HCT116 (cell line): ENCODE data around the gene TTC23. TPM values are rescaled to one million over a fixed set of nuclear protein-coding genes. Genes with fewer than 3 reads are reported as not detected.

Source experiments
- ATAC-seq: fragments of 200-7000 bp; cut with Tn5 transposase; 2 replicates; pipeline ENCODE4 v1.9.1; 2020; ENCODE audit warnings: mild to moderate bottlenecking, moderate library complexity
- BruUV-seq: library from RNA; stranded (reverse); fragments of 400-500 nt; replicated peaks from 2 replicates; lab custom pipeline; 2021; lab: Mats Ljungman, UMichigan
- CTCF ChIA-PET: fragments of 300-600 bp; sonication (Branson Sonifier 250); formaldehyde crosslinking; loops from one replicate; lab custom pipeline; 2021; ENCODE audit warnings: antibody characterized with exemption; lab: Charles Lee
- POLR2A ChIA-PET: fragments of 300-600, 350-600 bp; sonication (Branson Sonifier 250); formaldehyde crosslinking; loops from one replicate; lab custom pipeline; 2021; ENCODE audit warnings: antibody characterized with exemption; lab: Charles Lee
- RAD21 ChIA-PET, 2 experiments: fragments of 300-600 bp; sonication (Branson Sonifier 250); formaldehyde crosslinking; loops; one replicate each; lab custom pipeline; 2023; ENCODE audit warnings: low total read pairs in 2 of 2; ENCODE audit not compliant: uncharacterized antibody in 2 of 2, unreplicated experiment in 2 of 2, low non-redundant PET in 1 of 2; lab: Charles Lee
- DNase-seq: peaks from one replicate; pipeline ENCODE4 v3.0.0-alpha.2; 2010; ENCODE audit warnings: low read depth, low spot score
- H2AFZ ChIP-seq: fragments of 200-600 bp; shearing (Covaris generic), sonication (generic); 2 replicates; pipeline ENCODE4 v1.6.1; 2017; ENCODE audit warnings: low read depth, mixed run types, mixed read lengths, antibody characterized with exemption, low read length; ENCODE audit not compliant: poor library complexity, severe bottlenecking
- H3K27ac ChIP-seq: 2 replicates; pipeline ENCODE4 v1.5.1; 2012; ENCODE audit warnings: low read depth, low read length
- H3K27me3 ChIP-seq: fragments of 200-600 bp; sonication (generic); 2 replicates; pipeline ENCODE4 v1.6.1; 2016; ENCODE audit warnings: mixed run types, low read length, mixed read lengths; ENCODE audit not compliant: insufficient read depth
- H3K36me3 ChIP-seq, 2 experiments: fragments of 200-500 bp in 1 of 2; fragments of 200-600 bp in 1 of 2; sonication (Bioruptor generic) in 1 of 2; sonication (generic) in 1 of 2; 2 replicates each; pipeline versions ENCODE4 v1.5.1 to v1.6.1; 2014 to 2016; ENCODE audit warnings: low read length in 2 of 2, inconsistent platforms in 1 of 2, mixed read lengths in 1 of 2, mixed run types in 1 of 2; ENCODE audit not compliant: insufficient read depth in 2 of 2, control insufficient read depth in 1 of 2
- H3K4me1 ChIP-seq, 2 experiments: fragments of 200-600 bp in 1 of 2; sonication (generic) in 1 of 2; 2 replicates each; pipeline versions ENCODE4 v1.5.1 to v1.6.1; 2012 to 2017; ENCODE audit warnings: low read length in 2 of 2, inconsistent platforms in 1 of 2, mild to moderate bottlenecking in 1 of 2, mixed read lengths in 1 of 2, mixed run types in 1 of 2, moderate library complexity in 1 of 2; ENCODE audit not compliant: insufficient read depth in 2 of 2, control insufficient read depth in 1 of 2
- H3K4me2 ChIP-seq: fragments of 200-600 bp; sonication (generic); 2 replicates; pipeline ENCODE4 v1.6.1; 2017; ENCODE audit warnings: mixed run types, low read length, mixed read lengths
- H3K4me3 ChIP-seq, 2 experiments: fragments of 200-600 bp in 1 of 2; sonication (generic) in 1 of 2; replicated peaks in 1 of 2; 2 replicates each; pipeline ENCODE4 v1.5.1; 2011 to 2016; ENCODE audit warnings: low read length in 2 of 2, control low read depth in 1 of 2, low read depth in 1 of 2, mild to moderate bottlenecking in 1 of 2, mixed read lengths in 1 of 2, mixed run types in 1 of 2
- H3K79me2 ChIP-seq: fragments of 200-600 bp; sonication (generic); 2 replicates; pipeline ENCODE4 v1.6.1; 2017; ENCODE audit warnings: mild to moderate bottlenecking, mixed run types, low read length, moderate library complexity, mixed read lengths; ENCODE audit not compliant: insufficient read depth
- H3K9ac ChIP-seq: fragments of 200-600 bp; sonication (generic); 2 replicates; pipeline ENCODE4 v1.6.1; 2016; ENCODE audit warnings: low read length, mixed read lengths
- H3K9me2 ChIP-seq: fragments of 200-600 bp; sonication (generic), shearing (Covaris generic); 2 replicates; pipeline ENCODE4 v1.6.1; 2017; ENCODE audit warnings: mixed run types, mild to moderate bottlenecking, moderate library complexity; ENCODE audit not compliant: insufficient read depth
- H3K9me3 ChIP-seq, 2 experiments: fragments of 200-500 bp in 1 of 2; fragments of 200-600 bp in 1 of 2; sonication (Bioruptor generic) in 1 of 2; sonication (generic) in 1 of 2; 2 replicates each; pipeline ENCODE4 v1.6.1; 2014 to 2017; ENCODE audit warnings: low read length in 2 of 2, mixed read lengths in 2 of 2, inconsistent platforms in 1 of 2, low read depth in 1 of 2, mild to moderate bottlenecking in 1 of 2, mixed run types in 1 of 2, moderate library complexity in 1 of 2; ENCODE audit not compliant: control insufficient read depth in 1 of 2, insufficient read depth in 1 of 2
- H4K20me1 ChIP-seq: fragments of 200-600 bp; sonication (generic), shearing (Covaris generic); 2 replicates; pipeline ENCODE4 v1.6.1; 2017; ENCODE audit warnings: mixed run types, mild to moderate bottlenecking, moderate library complexity; ENCODE audit not compliant: insufficient read depth
- CBX3 ChIP-seq: IDR thresholded peaks from 2 replicates; pipeline ENCODE4 v1.6.1; 2012; ENCODE audit warnings: low read depth
- EZH2 ChIP-seq: fragments of 200-600 bp; sonication (generic); IDR thresholded peaks from 2 replicates; pipeline ENCODE4 v1.6.1; 2017; ENCODE audit warnings: antibody characterized with exemption, mixed run types
- EZH2phosphoT487 ChIP-seq: fragments of 200-600 bp; IDR thresholded peaks from 2 replicates; pipeline ENCODE4 v1.6.1; 2018; ENCODE audit warnings: antibody characterized with exemption, borderline replicate concordance
- FOSL1 ChIP-seq: IDR thresholded peaks from 2 replicates; pipeline ENCODE4 v1.6.1; 2012; ENCODE audit warnings: low read depth
- JUND ChIP-seq: IDR thresholded peaks from 2 replicates; pipeline ENCODE4 v1.6.1; 2012
- POLR2AphosphoS5 ChIP-seq: IDR thresholded peaks from 2 replicates; pipeline ENCODE4 v1.6.1; 2011; ENCODE audit warnings: mild to moderate bottlenecking, low read depth, low read length, moderate library complexity
- RAD21 ChIP-seq: IDR thresholded peaks from 2 replicates; pipeline ENCODE4 v1.6.1; 2012; ENCODE audit warnings: low read depth, mild to moderate bottlenecking
- SIN3A ChIP-seq: IDR thresholded peaks from 2 replicates; pipeline ENCODE4 v1.6.1; 2012; ENCODE audit warnings: low read depth
- SRF ChIP-seq: IDR thresholded peaks from 2 replicates; pipeline ENCODE4 v1.6.1; 2012; ENCODE audit warnings: low read depth
- TCF7L2 ChIP-seq: IDR thresholded peaks from 2 replicates; pipeline ENCODE4 v1.7.0; 2011; ENCODE audit warnings: borderline replicate concordance, inconsistent platforms; ENCODE audit not compliant: insufficient read depth, insufficient read length; ENCODE audit errors: extremely low read depth
- ZFX ChIP-seq: fragments of 450-650 bp; IDR thresholded peaks from 2 replicates; pipeline ENCODE4 v1.6.1; 2017
- ZNF274 ChIP-seq: fragments of 200-500 bp; sonication (Bioruptor generic); IDR thresholded peaks from 2 replicates; pipeline ENCODE4 v1.6.1; 2014; ENCODE audit warnings: mild to moderate bottlenecking, low read depth, low read length, inconsistent platforms
- intact Hi-C: fragments of 100-400 bp; cut with micrococcal nuclease; formaldehyde crosslinking; loops from 2 replicates; pipeline ENCODE4 v1.10.0; 2022
- total RNA-seq: library from RNA; stranded (reverse); gene quantifications from one replicate; pipeline ENCODE4 v1.2.1, GENCODE V29; 2021; ENCODE audit not compliant: unreplicated experiment
- TF ChIP-seq, protein P1 (sequence below): IDR thresholded peaks from 2 replicates; pipeline ENCODE4 v1.6.1; 2011; ENCODE audit warnings: mild to moderate bottlenecking, low read length, moderate library complexity; ENCODE audit not compliant: insufficient replicate concordance; ENCODE audit errors: extremely low read depth
- TF ChIP-seq, protein P2 (sequence below): IDR thresholded peaks from 2 replicates; pipeline ENCODE4 v1.6.1; 2012
- TF ChIP-seq, protein P3 (sequence below): IDR thresholded peaks from 2 replicates; pipeline ENCODE4 v1.6.1; 2012
- TF ChIP-seq, protein P4 (sequence below): IDR thresholded peaks from 2 replicates; pipeline ENCODE4 v1.6.1; 2012; ENCODE audit warnings: low read depth

Gene TTC23
- total RNA-seq, 1 experiment from 2014 or later = 10.2 TPM

DNA sequence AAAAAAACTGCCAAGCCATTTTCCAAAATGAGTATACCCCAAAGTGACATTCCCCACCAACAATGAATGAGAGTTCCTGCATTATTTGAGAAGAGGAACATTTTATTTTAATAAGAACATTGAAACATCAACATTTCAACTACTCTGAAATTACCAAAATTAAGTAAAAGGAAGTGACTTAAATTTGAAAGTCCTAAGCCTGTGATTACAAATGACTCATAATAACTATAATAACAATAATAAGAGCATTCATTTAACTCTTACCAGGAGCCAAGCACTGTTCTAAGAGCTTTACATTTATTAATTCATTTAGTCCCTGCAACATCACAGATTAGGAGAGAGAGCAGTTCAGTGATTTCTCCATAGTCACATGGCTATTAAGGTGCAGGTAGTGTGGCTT lies 34.3 kb upstream of the TTC23 start (continued):
- TF ChIP-seq, protein P1, sequence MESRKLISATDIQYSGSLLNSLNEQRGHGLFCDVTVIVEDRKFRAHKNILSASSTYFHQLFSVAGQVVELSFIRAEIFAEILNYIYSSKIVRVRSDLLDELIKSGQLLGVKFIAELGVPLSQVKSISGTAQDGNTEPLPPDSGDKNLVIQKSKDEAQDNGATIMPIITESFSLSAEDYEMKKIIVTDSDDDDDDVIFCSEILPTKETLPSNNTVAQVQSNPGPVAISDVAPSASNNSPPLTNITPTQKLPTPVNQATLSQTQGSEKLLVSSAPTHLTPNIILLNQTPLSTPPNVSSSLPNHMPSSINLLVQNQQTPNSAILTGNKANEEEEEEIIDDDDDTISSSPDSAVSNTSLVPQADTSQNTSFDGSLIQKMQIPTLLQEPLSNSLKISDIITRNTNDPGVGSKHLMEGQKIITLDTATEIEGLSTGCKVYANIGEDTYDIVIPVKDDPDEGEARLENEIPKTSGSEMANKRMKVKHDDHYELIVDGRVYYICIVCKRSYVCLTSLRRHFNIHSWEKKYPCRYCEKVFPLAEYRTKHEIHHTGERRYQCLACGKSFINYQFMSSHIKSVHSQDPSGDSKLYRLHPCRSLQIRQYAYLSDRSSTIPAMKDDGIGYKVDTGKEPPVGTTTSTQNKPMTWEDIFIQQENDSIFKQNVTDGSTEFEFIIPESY = no peak
- TF ChIP-seq FOSL1 (no peak), ZFX (no peak), JUND (no peak)

DNA sequence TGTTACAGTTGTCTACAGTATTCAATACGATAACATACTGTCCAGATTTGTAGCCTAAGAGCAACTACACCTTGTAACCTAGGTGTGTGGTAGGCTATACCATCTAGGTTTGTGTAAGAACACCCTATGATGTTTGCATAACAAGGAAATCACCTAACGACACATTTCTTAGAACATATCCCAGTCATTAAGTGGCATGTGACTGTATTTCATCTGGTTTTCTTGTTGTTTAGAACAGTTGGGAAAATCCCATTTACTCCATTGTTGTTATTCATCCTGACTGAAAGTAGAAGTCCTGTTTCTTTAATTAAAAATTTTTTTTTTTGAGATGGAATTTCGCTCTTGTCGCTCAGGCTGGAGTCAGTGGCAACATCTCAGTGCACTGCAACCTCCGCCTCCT lies 33.2 kb upstream of the TTC23 start:
- RAD21 ChIA-PET = no interaction called here
- no peaks in the 10 kb centered on the region for H3K36me3 ChIP-seq
- no peaks in the 10 kb centered on the region; the same call in 1 of the 2 replicates for H3K79me2 ChIP-seq
- H3K9me2 ChIP-seq = no peaks in the 10 kb centered on the region
- no peak for TF ChIP-seq CBX3
- TF ChIP-seq EZH2 = no peak
- no peak for TF ChIP-seq POLR2AphosphoS5
- TF ChIP-seq, protein P2, sequence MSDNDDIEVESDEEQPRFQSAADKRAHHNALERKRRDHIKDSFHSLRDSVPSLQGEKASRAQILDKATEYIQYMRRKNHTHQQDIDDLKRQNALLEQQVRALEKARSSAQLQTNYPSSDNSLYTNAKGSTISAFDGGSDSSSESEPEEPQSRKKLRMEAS = no peak
- no peak for TF ChIP-seq SIN3A
- TF ChIP-seq EZH2phosphoT487 = no peak
- no peak for TF ChIP-seq SRF
- TF ChIP-seq TCF7L2 = no peak
- no peak for TF ChIP-seq ZNF274
- TF ChIP-seq RAD21 = no peak
- no peak for TF ChIP-seq FOSL1
- TF ChIP-seq, protein P3, sequence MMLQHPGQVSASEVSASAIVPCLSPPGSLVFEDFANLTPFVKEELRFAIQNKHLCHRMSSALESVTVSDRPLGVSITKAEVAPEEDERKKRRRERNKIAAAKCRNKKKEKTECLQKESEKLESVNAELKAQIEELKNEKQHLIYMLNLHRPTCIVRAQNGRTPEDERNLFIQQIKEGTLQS = no peak
- TF ChIP-seq, protein P4, sequence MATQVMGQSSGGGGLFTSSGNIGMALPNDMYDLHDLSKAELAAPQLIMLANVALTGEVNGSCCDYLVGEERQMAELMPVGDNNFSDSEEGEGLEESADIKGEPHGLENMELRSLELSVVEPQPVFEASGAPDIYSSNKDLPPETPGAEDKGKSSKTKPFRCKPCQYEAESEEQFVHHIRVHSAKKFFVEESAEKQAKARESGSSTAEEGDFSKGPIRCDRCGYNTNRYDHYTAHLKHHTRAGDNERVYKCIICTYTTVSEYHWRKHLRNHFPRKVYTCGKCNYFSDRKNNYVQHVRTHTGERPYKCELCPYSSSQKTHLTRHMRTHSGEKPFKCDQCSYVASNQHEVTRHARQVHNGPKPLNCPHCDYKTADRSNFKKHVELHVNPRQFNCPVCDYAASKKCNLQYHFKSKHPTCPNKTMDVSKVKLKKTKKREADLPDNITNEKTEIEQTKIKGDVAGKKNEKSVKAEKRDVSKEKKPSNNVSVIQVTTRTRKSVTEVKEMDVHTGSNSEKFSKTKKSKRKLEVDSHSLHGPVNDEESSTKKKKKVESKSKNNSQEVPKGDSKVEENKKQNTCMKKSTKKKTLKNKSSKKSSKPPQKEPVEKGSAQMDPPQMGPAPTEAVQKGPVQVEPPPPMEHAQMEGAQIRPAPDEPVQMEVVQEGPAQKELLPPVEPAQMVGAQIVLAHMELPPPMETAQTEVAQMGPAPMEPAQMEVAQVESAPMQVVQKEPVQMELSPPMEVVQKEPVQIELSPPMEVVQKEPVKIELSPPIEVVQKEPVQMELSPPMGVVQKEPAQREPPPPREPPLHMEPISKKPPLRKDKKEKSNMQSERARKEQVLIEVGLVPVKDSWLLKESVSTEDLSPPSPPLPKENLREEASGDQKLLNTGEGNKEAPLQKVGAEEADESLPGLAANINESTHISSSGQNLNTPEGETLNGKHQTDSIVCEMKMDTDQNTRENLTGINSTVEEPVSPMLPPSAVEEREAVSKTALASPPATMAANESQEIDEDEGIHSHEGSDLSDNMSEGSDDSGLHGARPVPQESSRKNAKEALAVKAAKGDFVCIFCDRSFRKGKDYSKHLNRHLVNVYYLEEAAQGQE = no peak
- TF ChIP-seq, all 23 proteins: peak for 0
- no peak for ATAC-seq
- no peaks in the 10 kb centered on the region for H4K20me1 ChIP-seq
- no peaks in the 10 kb centered on the region for H3K4me1 ChIP-seq
- no peak overlapping the region for H3K27ac ChIP-seq
- BruUV-seq = no TSS peak
- no peak for DNase-seq
- H3K27me3 ChIP-seq = no peaks in the 10 kb centered on the region
- no peak overlapping the region for H3K4me2 ChIP-seq
- no peak overlapping the region for H3K9ac ChIP-seq
- intact Hi-C loops = no loop called here
- CTCF ChIA-PET = interaction anchor here (1.7 to 2.0 kb wide), 2 partner anchors 10 to 422 kb away, joined by 18 to 23 read pairs; no protein-coding TSS in a partner anchor
- H2AFZ ChIP-seq = no peak overlapping the region
- POLR2A ChIA-PET = no interaction called here
- no peak overlapping the region for H3K4me3 ChIP-seq
- H3K9me3 ChIP-seq = no peaks in the 10 kb centered on the region
